ENCODE data around the gene FLRT3. TPM values are rescaled to one million over a fixed set of nuclear protein-coding genes. Genes with fewer than 3 reads are reported as not detected.
A peak's percentile ranks its signal among the peaks of the same experiment; 100 is the strongest.

Gene FLRT3
- total RNA-seq, 1 donor from 2014 or later, result 14.6 TPM

- H3K27me3 Mint-ChIP-seq (ENCODE audit: low read depth, unreplicated experiment), result no peaks in the 10 kb centered on the region
- Histone ChIP-seq H3K4me2 (ENCODE audit: low read length) (no peak overlapping the region), H3K4me3 (ENCODE audit: insufficient read depth, low read depth, low read length) (no peak overlapping the region), H2AFZ (ENCODE audit: low read depth, low read length) (no peak overlapping the region), H3K27ac (ENCODE audit: low read depth, low read length) (no peak overlapping the region), H3K79me2 (ENCODE audit: insufficient read depth, low read length) (no peaks in the 10 kb centered on the region), H4K20me1 (ENCODE audit: insufficient read depth, low read length) (no peaks in the 10 kb centered on the region), H3K9me3 (ENCODE audit: insufficient read depth, low read depth, low read length) (no peaks in the 10 kb centered on the region), H3K9ac (ENCODE audit: low read length) (no peak overlapping the region), H3K36me3 (ENCODE audit: insufficient read depth, low read length) (no peaks in the 10 kb centered on the region), H3K27me3 (ENCODE audit: insufficient read depth, low read length) (no peaks in the 10 kb centered on the region), H3K4me1 (ENCODE audit: insufficient read depth, low read length) (no peaks in the 10 kb centered on the region)
- H3K4me1 Mint-ChIP-seq (ENCODE audit: low read depth, unreplicated experiment), result peaks cover 2% of the 10 kb centered on the region
- TF ChIP-seq EZH2 (IDR thresholded peaks at IDR 0.05; ENCODE audit: insufficient read depth, low read length), result no peak
- H3K27ac Mint-ChIP-seq (ENCODE audit: unreplicated experiment), result no peak overlapping the region
- no peaks in the 10 kb centered on the region for H3K9me3 Mint-ChIP-seq (ENCODE audit: unreplicated experiment)
- H3K36me3 Mint-ChIP-seq (ENCODE audit: low read depth, unreplicated experiment), result no peaks in the 10 kb centered on the region
- DNase-seq (ENCODE audit: low read depth) (no peak), FAIRE-seq (no peak)
- H3K4me3 Mint-ChIP-seq (ENCODE audit: unreplicated experiment), result no peak overlapping the region
These were observed 4.4 kb upstream of the FLRT3 start for GRCh38 chr20:14341801-14342200.

- Mint-ChIP-seq H3K36me3 (ENCODE audit: low read depth, unreplicated experiment) (no peaks in the 10 kb centered on the region), H3K4me3 (ENCODE audit: unreplicated experiment) (peak overlapping the region; percentile 88), H3K27me3 (ENCODE audit: low read depth, unreplicated experiment) (no peaks in the 10 kb centered on the region), H3K27ac (ENCODE audit: unreplicated experiment) (peak overlapping the region; percentile 55), H3K4me1 (ENCODE audit: low read depth, unreplicated experiment) (peaks cover 14% of the 10 kb centered on the region), H3K9me3 (ENCODE audit: unreplicated experiment) (no peaks in the 10 kb centered on the region)
- Histone ChIP-seq H4K20me1 (ENCODE audit: insufficient read depth, low read length) (no peaks in the 10 kb centered on the region), H3K9ac (ENCODE audit: low read length) (peak overlapping the region; percentile 78), H2AFZ (ENCODE audit: low read depth, low read length) (peak overlapping the region; percentile 68), H3K27ac (ENCODE audit: low read depth, low read length) (no peak overlapping the region), H3K4me2 (ENCODE audit: low read length) (peak overlapping the region; percentile 83), H3K36me3 (ENCODE audit: insufficient read depth, low read length) (no peaks in the 10 kb centered on the region), H3K9me3 (ENCODE audit: insufficient read depth, low read depth, low read length) (no peaks in the 10 kb centered on the region), H3K79me2 (ENCODE audit: insufficient read depth, low read length) (no peaks in the 10 kb centered on the region), H3K4me3 (ENCODE audit: insufficient read depth, low read depth, low read length) (peak overlapping the region; percentile 61), H3K27me3 (ENCODE audit: insufficient read depth, low read length) (no peaks in the 10 kb centered on the region), H3K4me1 (ENCODE audit: insufficient read depth, low read length) (no peaks in the 10 kb centered on the region)
- FAIRE-seq (no peak), DNase-seq (ENCODE audit: low read depth) (peak; percentile 3)
- TF ChIP-seq CTCF (IDR thresholded peaks at IDR 0.05; ENCODE audit: insufficient read depth, low read depth, low read length), result no peak
These were observed 726 bp downstream of the FLRT3 start for GRCh38 chr20:14336686-14337085.

- no peaks in the 10 kb centered on the region for H3K4me1 ChIP-seq (ENCODE audit: insufficient read depth, low read length)
- H3K4me2 ChIP-seq (ENCODE audit: low read length), result peak overlapping the region; percentile 35
- no peak overlapping the region for H3K9ac ChIP-seq (ENCODE audit: low read length)
- Mint-ChIP-seq H3K9me3 (ENCODE audit: unreplicated experiment) (no peaks in the 10 kb centered on the region), H3K4me1 (ENCODE audit: low read depth, unreplicated experiment) (peaks cover 14% of the 10 kb centered on the region), H3K36me3 (ENCODE audit: low read depth, unreplicated experiment) (no peaks in the 10 kb centered on the region), H3K4me3 (ENCODE audit: unreplicated experiment) (peak overlapping the region; percentile 80), H3K27me3 (ENCODE audit: low read depth, unreplicated experiment) (no peaks in the 10 kb centered on the region), H3K27ac (ENCODE audit: unreplicated experiment) (no peak overlapping the region)
- H3K9me3 ChIP-seq (ENCODE audit: insufficient read depth, low read depth, low read length), result no peaks in the 10 kb centered on the region
- H3K27ac ChIP-seq (ENCODE audit: low read depth, low read length), result no peak overlapping the region
- no peak overlapping the region for H2AFZ ChIP-seq (ENCODE audit: low read depth, low read length)
- FAIRE-seq (no peak), DNase-seq (ENCODE audit: low read depth) (no peak)
- H3K27me3 ChIP-seq (ENCODE audit: insufficient read depth, low read length), result no peaks in the 10 kb centered on the region
- H3K36me3 ChIP-seq (ENCODE audit: insufficient read depth, low read length), result no peaks in the 10 kb centered on the region
- no peak overlapping the region for H3K4me3 ChIP-seq (ENCODE audit: insufficient read depth, low read depth, low read length)
- no peaks in the 10 kb centered on the region for H4K20me1 ChIP-seq (ENCODE audit: insufficient read depth, low read length)
- H3K79me2 ChIP-seq (ENCODE audit: insufficient read depth, low read length), result no peaks in the 10 kb centered on the region
- TF ChIP-seq EZH2 (IDR thresholded peaks at IDR 0.05; ENCODE audit: insufficient read depth, low read length), result no peak
- TF ChIP-seq CTCF (IDR thresholded peaks at IDR 0.05; ENCODE audit: insufficient read depth, low read depth, low read length), result no peak
These were observed 2.4 kb downstream of the FLRT3 start for GRCh38 chr20:14335052-14335451.
